SK-N-MC (cell line): ENCODE results near the gene OPCML.
"Not testable (repeated sequence)": the region's sequence is repeated elsewhere in the genome, so short reads cannot be mapped to it uniquely, and the experiment has no call there.

Experiments used
- DNase-seq: peaks from one replicate; pipeline ENCODE4 v3.0.0-alpha.2; 2011; ENCODE audit warnings: low read depth, low spot score
- H3K27ac ChIP-seq: fragments of 200-600 bp; sonication (generic); 2 replicates; pipeline ENCODE4 v1.5.1; 2016; ENCODE audit warnings: mixed run types
- H3K36me3 ChIP-seq: fragments of 200-600 bp; sonication (generic); 2 replicates; pipeline ENCODE4 v1.6.1; 2017; ENCODE audit warnings: antibody characterized with exemption, low read length, mixed read lengths; ENCODE audit not compliant: insufficient read depth
- H3K4me3 ChIP-seq: fragments of 200-600 bp; sonication (generic); 2 replicates; pipeline ENCODE4 v1.5.1; 2016
- H3K9ac ChIP-seq: fragments of 200-600 bp; sonication (generic); 2 replicates; pipeline ENCODE4 v1.8.0; 2017; ENCODE audit warnings: mixed run types, mixed read lengths; ENCODE audit not compliant: insufficient read length
- H3K9me3 ChIP-seq: fragments of 200-600 bp; sonication (generic); 2 replicates; pipeline ENCODE4 v1.6.1; 2017; ENCODE audit warnings: low read depth, mild to moderate bottlenecking, antibody characterized with exemption, low read length, moderate library complexity, mixed read lengths
- EZH2 ChIP-seq: fragments of 200-600 bp; sonication (generic); IDR thresholded peaks from one replicate; pipeline ENCODE4 v1.6.1; 2017; ENCODE audit warnings: antibody characterized with exemption
- FOXP2 ChIP-seq: optimal IDR thresholded peaks from 2 replicates; pipeline ENCODE3; 2011; ENCODE audit warnings: mild to moderate bottlenecking, moderate library complexity; ENCODE audit not compliant: insufficient read depth; ENCODE audit errors: extremely low read length, control extremely low read depth
- POLR2AphosphoS5 ChIP-seq: IDR thresholded peaks from 2 replicates; pipeline ENCODE4 v1.6.1; 2012; ENCODE audit warnings: mild to moderate bottlenecking, low read depth, low read length, borderline replicate concordance

Gene OPCML

DNA sequence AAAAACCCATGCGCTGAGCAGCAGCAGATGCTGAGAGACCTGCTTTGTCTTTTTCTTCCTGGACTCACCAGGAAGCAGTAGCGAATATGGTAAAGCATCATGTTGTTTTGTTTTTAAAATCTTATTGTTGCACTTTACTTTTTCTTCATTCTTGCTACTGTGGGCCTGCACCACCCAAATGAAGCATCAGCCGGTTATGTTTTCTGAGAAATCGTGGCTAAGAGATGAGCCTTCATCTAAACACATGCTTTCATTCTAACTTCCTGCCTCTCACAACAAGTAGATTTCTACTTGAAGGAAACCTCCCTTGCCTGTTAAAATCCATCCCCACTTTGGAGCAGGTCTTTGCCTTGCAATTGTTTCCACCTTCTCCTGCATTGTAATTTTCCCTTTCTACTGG is 1136.0 kb downstream of the OPCML start:
- DNase-seq, result no peak
- TF ChIP-seq EZH2 (no peak), FOXP2 (no peak), POLR2AphosphoS5 (no peak)
- Histone ChIP-seq H3K9me3 (no peaks in the 10 kb centered on the region), H3K36me3 (no peaks in the 10 kb centered on the region), H3K27ac (no peak overlapping the region), H3K4me3 (no peak overlapping the region), H3K9ac (no peak overlapping the region)

DNA sequence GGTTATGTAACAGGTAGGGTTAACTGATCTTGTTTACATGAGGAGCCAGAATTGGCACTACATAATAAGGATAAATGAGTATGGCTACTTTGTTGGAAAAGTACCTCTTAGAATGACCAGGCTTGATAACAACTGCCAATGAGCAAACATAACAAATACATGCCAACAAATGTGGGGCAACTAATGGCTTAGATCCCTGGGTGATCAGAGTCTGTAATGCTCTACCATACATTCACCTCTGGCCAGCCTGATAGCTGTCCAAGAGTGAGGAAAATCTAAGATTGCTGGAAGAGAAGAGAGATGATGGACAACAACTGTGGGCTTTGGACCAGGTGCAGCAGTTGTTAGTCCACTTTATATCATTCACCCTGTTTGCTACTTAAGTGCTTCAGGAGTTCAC is 1136.9 kb downstream of the OPCML start:
- Histone ChIP-seq H3K9ac (no peak overlapping the region), H3K36me3 (no peaks in the 10 kb centered on the region), H3K4me3 (no peak overlapping the region), H3K9me3 (no peaks in the 10 kb centered on the region), H3K27ac (no peak overlapping the region)
- DNase-seq, result no peak
- TF ChIP-seq EZH2 (no peak), POLR2AphosphoS5 (no peak), FOXP2 (no peak)

DNA sequence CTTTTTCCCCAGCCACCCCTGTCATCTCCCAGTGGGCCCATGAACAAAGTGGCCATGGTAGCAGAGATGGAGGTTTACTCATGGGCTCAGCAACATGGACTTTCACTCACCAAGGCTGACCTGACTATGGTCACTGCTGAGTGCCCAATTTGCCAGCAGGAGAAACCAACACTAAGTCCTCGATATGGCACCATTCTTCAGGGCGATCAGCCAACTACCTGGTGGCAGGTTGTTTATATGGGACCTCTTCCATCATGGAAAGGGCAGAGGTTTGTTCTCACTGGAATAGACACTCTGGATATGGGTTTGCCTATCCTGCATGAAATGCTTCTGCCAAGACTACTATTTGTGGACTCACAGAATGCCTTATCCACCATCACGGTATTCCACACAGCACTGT is 1152.8 kb downstream of the OPCML start:
- no peak for DNase-seq

DNA sequence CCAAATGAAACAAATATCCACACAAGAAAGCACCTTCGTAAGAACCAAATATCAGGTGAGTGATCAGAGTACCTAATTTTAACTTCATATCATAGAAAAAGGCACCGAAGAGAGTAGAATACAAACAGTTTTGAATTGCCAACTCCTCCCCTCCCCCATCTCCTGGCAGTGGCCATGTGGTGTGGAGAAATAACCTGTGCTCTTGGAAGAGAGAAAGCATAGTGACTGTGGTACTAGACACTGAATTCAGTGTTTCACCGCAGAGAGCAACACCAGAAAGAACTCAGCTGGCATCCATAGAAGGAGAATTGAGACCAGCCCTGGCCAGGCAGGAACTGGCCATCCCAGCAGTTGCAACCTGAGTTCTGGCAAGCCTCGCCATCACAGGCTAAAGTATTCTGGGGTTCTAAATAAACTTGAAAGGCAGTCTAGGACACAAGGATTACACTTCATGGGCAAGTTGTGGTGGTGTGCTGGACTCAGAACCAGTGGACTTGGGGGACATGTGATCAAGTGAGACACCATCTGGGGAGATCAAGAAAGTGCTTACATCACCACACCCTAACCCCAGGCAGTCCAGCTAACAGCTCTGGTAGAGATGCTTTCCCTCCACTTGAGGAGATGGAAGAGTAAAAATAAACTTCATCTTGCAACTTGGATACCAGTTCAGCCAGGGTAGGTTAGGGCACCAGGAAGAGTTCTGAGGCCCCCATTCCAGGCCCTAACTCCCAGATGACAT is 1158.7 kb downstream of the OPCML start:
- DNase-seq, result no peak
- Histone ChIP-seq H3K36me3 (no peaks in the 10 kb centered on the region), H3K4me3 (no peak overlapping the region), H3K9ac (no peak overlapping the region), H3K9me3 (no peaks in the 10 kb centered on the region), H3K27ac (no peak overlapping the region)
- TF ChIP-seq POLR2AphosphoS5, result no peak
- TF ChIP-seq FOXP2, result no peak
- TF ChIP-seq EZH2, result no peak

More for the DNA sequence above, 1152.8 kb downstream of the OPCML start:
- H3K9ac ChIP-seq, result no peak overlapping the region
- H3K27ac ChIP-seq, result no peak overlapping the region
- no peaks in the 10 kb centered on the region for H3K9me3 ChIP-seq
- TF ChIP-seq EZH2 (no peak), FOXP2 (no peak), POLR2AphosphoS5 (no peak)
- no peaks in the 10 kb centered on the region for H3K36me3 ChIP-seq
- no peak overlapping the region for H3K4me3 ChIP-seq

DNA sequence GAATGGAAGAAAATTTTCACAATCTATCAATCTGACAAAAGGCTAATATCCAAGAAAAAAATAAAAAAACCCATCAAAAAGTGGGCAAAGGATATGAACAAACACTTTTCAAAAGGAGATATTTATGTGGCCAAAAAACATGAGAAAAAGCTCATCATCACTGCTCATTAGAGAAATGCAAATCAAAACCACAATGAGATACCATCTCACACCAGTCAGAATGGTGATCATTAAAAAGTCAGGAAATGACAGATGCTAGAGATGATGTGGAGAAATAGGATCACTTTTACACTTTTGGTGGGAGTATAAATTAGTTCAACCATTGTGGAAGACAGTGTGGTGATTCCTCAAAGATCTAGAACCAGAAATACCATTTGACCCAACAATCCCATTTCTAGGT is 1162.2 kb downstream of the OPCML start:
- H3K4me3 ChIP-seq, H3K9me3 ChIP-seq, H3K9ac ChIP-seq, H3K36me3 ChIP-seq, H3K27ac ChIP-seq, DNase-seq: not testable (repeated sequence)

DNA sequence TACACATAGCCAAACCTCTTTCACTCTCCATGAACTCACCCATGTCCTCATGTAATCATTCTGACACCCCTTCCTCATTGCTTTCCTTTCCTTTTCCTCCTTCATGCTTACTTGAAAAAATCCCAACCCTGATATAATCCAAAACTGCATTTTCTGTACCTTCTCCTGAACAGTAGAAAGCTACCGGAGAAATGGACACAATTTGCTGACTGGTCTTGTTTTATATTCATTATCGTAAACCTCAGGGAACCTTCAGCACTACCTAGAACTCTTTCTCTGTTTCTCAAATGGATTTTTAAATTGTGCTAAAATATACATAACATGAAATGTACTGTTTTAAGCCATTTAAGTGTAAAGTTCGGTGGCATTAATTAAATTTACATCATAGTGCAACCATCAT is 1165.0 kb downstream of the OPCML start:
- no peaks in the 10 kb centered on the region for H3K36me3 ChIP-seq
- no peaks in the 10 kb centered on the region for H3K9me3 ChIP-seq
- no peak overlapping the region for H3K9ac ChIP-seq
- no peak overlapping the region for H3K4me3 ChIP-seq
- TF ChIP-seq POLR2AphosphoS5 (no peak), EZH2 (no peak), FOXP2 (no peak)
- H3K27ac ChIP-seq, result no peak overlapping the region
- DNase-seq, result no peak

DNA sequence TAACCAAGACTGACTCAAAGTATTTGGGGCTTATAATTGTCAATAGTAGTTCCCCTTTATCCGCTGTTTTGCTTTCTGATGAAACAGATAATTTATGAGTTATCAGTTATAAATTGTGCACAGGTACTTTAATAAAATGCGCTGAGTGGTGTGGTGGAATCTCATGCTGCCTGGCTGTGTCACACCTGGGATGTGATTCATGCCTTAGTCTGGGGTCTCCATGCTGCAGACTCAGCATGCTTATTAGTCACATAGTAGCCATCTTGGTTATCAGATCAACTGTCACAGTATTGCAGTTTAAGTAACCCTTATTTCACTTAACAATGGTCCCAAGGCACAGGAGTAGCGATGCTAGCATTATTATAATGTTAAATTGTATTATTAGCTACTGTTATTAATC is 1166.7 kb downstream of the OPCML start:
- Histone ChIP-seq H3K36me3 (no peaks in the 10 kb centered on the region), H3K4me3 (no peak overlapping the region), H3K27ac (no peak overlapping the region), H3K9ac (no peak overlapping the region), H3K9me3 (no peaks in the 10 kb centered on the region)
- DNase-seq, result no peak
- TF ChIP-seq EZH2, result no peak
- no peak for TF ChIP-seq POLR2AphosphoS5
- no peak for TF ChIP-seq FOXP2
